ENCODE results near the gene TMCO2.

- TF ChIP-seq POLR2AphosphoS5 (IDR thresholded peaks at IDR 0.05; ENCODE audit: low read depth, low read length) (no peak), REST (IDR thresholded peaks at IDR 0.05; ENCODE audit: insufficient read depth in 1 of 2, low read depth in 2 of 2, low read length in 2 of 2) (no peak)
Measured at GRCh38 chr1:40247655-40248054, at the start of gene TMCO2.
